ENCODE data around the gene MS4A2.

GRCh38 chr11:60133917-60134316 lies 45.5 kb downstream of the MS4A2 start:
- no peak for TF ChIP-seq POLR2A (IDR thresholded peaks at IDR 0.05)
- no peak for TF ChIP-seq CTCF (IDR thresholded peaks at IDR 0.05)

Measured in adrenal gland (tissue), 5 donors.